ENCODE results near the gene ATG2B. TPM values are rescaled to one million over a fixed set of nuclear protein-coding genes. Genes with fewer than 3 reads are reported as not detected.

Gene ATG2B
- 4.8 TPM for polyA plus RNA-seq (2013, experiment 1 of 2)
- 4.3 TPM for polyA plus RNA-seq (2013, experiment 2 of 2)

- Histone ChIP-seq H3K23ac (ENCODE audit: low read length) (peak within 1 kb of the TSS; percentile 26), H3K27me3 (ENCODE audit: insufficient read depth, low read length, poor library complexity) (no peaks in the 10 kb centered on the region), H2AK5ac (ENCODE audit: low read length) (no peak within 1 kb of the TSS), H2BK15ac (replicated peaks; ENCODE audit: low read depth) (no peak within 1 kb of the TSS), H2BK5ac (ENCODE audit: low read length) (no peak within 1 kb of the TSS), H3K27ac (ENCODE audit: low read depth, low read length) (peak within 1 kb of the TSS; percentile 60), H3K9ac (ENCODE audit: low read length) (peak within 1 kb of the TSS; percentile 76), H2BK120ac (ENCODE audit: low read depth, low read length) (no peak within 1 kb of the TSS), H3K4me2 (ENCODE audit: low read length) (peak within 1 kb of the TSS; percentile 88), H3K36me3 (ENCODE audit: control insufficient read depth, insufficient read depth, low read length) (no peaks in the 10 kb centered on the region), H3K18ac (ENCODE audit: low read length) (peak within 1 kb of the TSS; percentile 75), H3K79me2 (ENCODE audit: control insufficient read depth, insufficient read depth, low read length) (peaks cover 27% of the 10 kb centered on the region), H3K4me3 (ENCODE audit: low read length) (peak within 1 kb of the TSS; percentile 68), H3K4me1 (ENCODE audit: control insufficient read depth, low read depth, low read length) (peaks cover 5% of the 10 kb centered on the region), H3K56ac (ENCODE audit: low read length) (peak within 1 kb of the TSS; percentile 93), H4K5ac (ENCODE audit: low read length) (no peak within 1 kb of the TSS), H3K4ac (ENCODE audit: low read depth, low read length) (peak within 1 kb of the TSS; percentile 88), H3K79me1 (ENCODE audit: low read length) (peaks cover 10% of the 10 kb centered on the region), H4K8ac (ENCODE audit: low read depth, low read length) (peak within 1 kb of the TSS; percentile 30)
- DNase-seq: peak; percentile 97
- no CpG with 5 or more reads among the region's 92 CpGs for WGBS (ENCODE audit: extremely low coverage, insufficient coverage, low lambda C conversion rate)
Observed at GRCh38 chr14:96362965-96363750, at the start of gene ATG2B, which contains the start of gene GSKIP. Gene ATG2B (minus strand): TSS chr14:96363341. CDS start chr14:96362976, 365 bp downstream. Gene GSKIP (plus strand): TSS chr14:96363526. CDS start chr14:96382248, 18,722 bp downstream.

DNA sequence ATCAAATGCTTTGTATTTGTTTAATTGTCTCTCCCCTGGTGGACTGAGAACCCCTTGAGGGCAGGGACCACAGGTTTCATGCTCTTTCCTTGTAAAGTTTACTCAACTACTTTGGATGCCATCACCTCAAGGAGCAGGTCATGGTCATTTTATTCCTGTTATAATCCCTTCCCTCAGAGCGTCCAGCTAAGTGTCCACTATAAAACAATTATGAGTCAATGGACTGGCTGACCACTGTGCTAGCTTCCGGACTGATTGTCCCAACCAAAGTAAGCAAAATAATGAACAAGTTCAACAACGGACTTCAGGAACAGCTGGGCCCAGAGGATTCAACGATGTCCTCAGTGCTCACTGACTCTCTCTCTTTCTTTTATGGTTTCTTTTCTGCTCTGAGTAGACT, 47.0 kb upstream of the ATG2B start:
- H3K36me3 ChIP-seq (ENCODE audit: control insufficient read depth, insufficient read depth, low read length): no peaks in the 10 kb centered on the region
- no peak overlapping the region for H4K5ac ChIP-seq (ENCODE audit: low read length)
- H3K4me2 ChIP-seq (ENCODE audit: low read length): no peak overlapping the region
- no peak overlapping the region for H3K9ac ChIP-seq (ENCODE audit: low read length)
- no peak overlapping the region for H4K8ac ChIP-seq (ENCODE audit: low read depth, low read length)
- no peaks in the 10 kb centered on the region for H3K4me1 ChIP-seq (ENCODE audit: control insufficient read depth, low read depth, low read length)
- WGBS (ENCODE audit: extremely low coverage, insufficient coverage, low lambda C conversion rate): no CpG with 5 or more reads among the region's 4 CpGs
- no peak overlapping the region for H2AK5ac ChIP-seq (ENCODE audit: low read length)
- no peak overlapping the region for H3K18ac ChIP-seq (ENCODE audit: low read length)
- H3K27ac ChIP-seq (ENCODE audit: low read depth, low read length): no peak overlapping the region
- no peak overlapping the region for H3K4me3 ChIP-seq (ENCODE audit: low read length)
- H3K27me3 ChIP-seq (ENCODE audit: insufficient read depth, low read length, poor library complexity): no peaks in the 10 kb centered on the region
- no peak overlapping the region for H2BK15ac ChIP-seq (replicated peaks; ENCODE audit: low read depth)
- no peaks in the 10 kb centered on the region for H3K79me2 ChIP-seq (ENCODE audit: control insufficient read depth, insufficient read depth, low read length)
- H2BK5ac ChIP-seq (ENCODE audit: low read length): no peak overlapping the region
- no peak overlapping the region for H3K23ac ChIP-seq (ENCODE audit: low read length)
- no peak overlapping the region for H3K4ac ChIP-seq (ENCODE audit: low read depth, low read length)
- no peak overlapping the region for H3K56ac ChIP-seq (ENCODE audit: low read length)
- H3K79me1 ChIP-seq (ENCODE audit: low read length): no peaks in the 10 kb centered on the region
- no peak for DNase-seq
- H2BK120ac ChIP-seq (ENCODE audit: low read depth, low read length): no peak overlapping the region

GRCh38 chr14:96409701-96410100, 46.6 kb upstream of the ATG2B start:
- H2BK15ac ChIP-seq (replicated peaks; ENCODE audit: low read depth): no peak overlapping the region
- H3K27me3 ChIP-seq (ENCODE audit: insufficient read depth, low read length, poor library complexity): no peaks in the 10 kb centered on the region
- H3K4me2 ChIP-seq (ENCODE audit: low read length): no peak overlapping the region
- no peaks in the 10 kb centered on the region for H3K4me1 ChIP-seq (ENCODE audit: control insufficient read depth, low read depth, low read length)
- no peaks in the 10 kb centered on the region for H3K79me2 ChIP-seq (ENCODE audit: control insufficient read depth, insufficient read depth, low read length)
- WGBS (ENCODE audit: extremely low coverage, insufficient coverage, low lambda C conversion rate): no CpG with 5 or more reads among the region's 9 CpGs
- no peak overlapping the region for H2BK5ac ChIP-seq (ENCODE audit: low read length)
- no peak overlapping the region for H3K27ac ChIP-seq (ENCODE audit: low read depth, low read length)
- H2AK5ac ChIP-seq (ENCODE audit: low read length): no peak overlapping the region
- no peak overlapping the region for H3K18ac ChIP-seq (ENCODE audit: low read length)
- no peak overlapping the region for H3K4me3 ChIP-seq (ENCODE audit: low read length)
- no peaks in the 10 kb centered on the region for H3K36me3 ChIP-seq (ENCODE audit: control insufficient read depth, insufficient read depth, low read length)
- H4K8ac ChIP-seq (ENCODE audit: low read depth, low read length): no peak overlapping the region
- no peak for DNase-seq
- H2BK120ac ChIP-seq (ENCODE audit: low read depth, low read length): no peak overlapping the region
- no peak overlapping the region for H3K56ac ChIP-seq (ENCODE audit: low read length)
- no peak overlapping the region for H4K5ac ChIP-seq (ENCODE audit: low read length)
- H3K9ac ChIP-seq (ENCODE audit: low read length): no peak overlapping the region
- H3K79me1 ChIP-seq (ENCODE audit: low read length): no peaks in the 10 kb centered on the region
- H3K23ac ChIP-seq (ENCODE audit: low read length): no peak overlapping the region
- H3K4ac ChIP-seq (ENCODE audit: low read depth, low read length): no peak overlapping the region

DNA sequence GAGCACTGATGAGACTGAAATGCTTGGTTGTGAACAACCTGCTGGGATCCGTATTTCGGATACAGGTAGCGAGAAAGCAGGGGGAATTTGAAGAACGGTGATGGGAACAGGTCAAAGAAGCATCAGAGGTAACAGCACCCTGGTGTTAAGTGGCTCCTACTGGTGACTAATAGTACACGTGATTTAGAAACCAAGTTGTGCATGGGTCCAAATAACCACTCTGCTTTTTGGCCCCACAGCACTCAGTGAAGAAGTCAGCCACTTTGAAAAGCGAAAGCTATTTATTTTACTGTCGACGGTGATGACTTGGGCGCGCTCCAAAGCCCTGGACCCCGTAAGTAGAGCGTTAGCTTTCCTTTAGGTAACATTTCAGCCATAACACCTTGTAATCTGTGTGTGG, 45.5 kb upstream of the ATG2B start:
- H3K4me3 ChIP-seq (ENCODE audit: low read length): no peak overlapping the region
- H3K18ac ChIP-seq (ENCODE audit: low read length): no peak overlapping the region
- H3K79me2 ChIP-seq (ENCODE audit: control insufficient read depth, insufficient read depth, low read length): no peaks in the 10 kb centered on the region
- no peak overlapping the region for H3K27ac ChIP-seq (ENCODE audit: low read depth, low read length)
- no peak overlapping the region for H4K8ac ChIP-seq (ENCODE audit: low read depth, low read length)
- no peak overlapping the region for H2BK15ac ChIP-seq (replicated peaks; ENCODE audit: low read depth)
- H3K4me2 ChIP-seq (ENCODE audit: low read length): no peak overlapping the region
- H3K27me3 ChIP-seq (ENCODE audit: insufficient read depth, low read length, poor library complexity): no peaks in the 10 kb centered on the region
- no peak overlapping the region for H3K23ac ChIP-seq (ENCODE audit: low read length)
- no peaks in the 10 kb centered on the region for H3K36me3 ChIP-seq (ENCODE audit: control insufficient read depth, insufficient read depth, low read length)
- no peak overlapping the region for H4K5ac ChIP-seq (ENCODE audit: low read length)
- no peak overlapping the region for H2AK5ac ChIP-seq (ENCODE audit: low read length)
- no peak overlapping the region for H2BK5ac ChIP-seq (ENCODE audit: low read length)
- no peak overlapping the region for H3K56ac ChIP-seq (ENCODE audit: low read length)
- no peak overlapping the region for H3K4ac ChIP-seq (ENCODE audit: low read depth, low read length)
- H3K9ac ChIP-seq (ENCODE audit: low read length): no peak overlapping the region
- no peaks in the 10 kb centered on the region for H3K79me1 ChIP-seq (ENCODE audit: low read length)
- no peak overlapping the region for H2BK120ac ChIP-seq (ENCODE audit: low read depth, low read length)
- no peaks in the 10 kb centered on the region for H3K4me1 ChIP-seq (ENCODE audit: control insufficient read depth, low read depth, low read length)
- no peak for DNase-seq
- WGBS (ENCODE audit: extremely low coverage, insufficient coverage, low lambda C conversion rate): no CpG with 5 or more reads among the region's 12 CpGs

GRCh38 chr14:96407935-96408570, 44.9 kb upstream of the ATG2B start:
- H3K23ac ChIP-seq (ENCODE audit: low read length): no peak overlapping the region
- no peaks in the 10 kb centered on the region for H3K79me1 ChIP-seq (ENCODE audit: low read length)
- H2AK5ac ChIP-seq (ENCODE audit: low read length): no peak overlapping the region
- no peak overlapping the region for H3K4me3 ChIP-seq (ENCODE audit: low read length)
- no peak overlapping the region for H2BK5ac ChIP-seq (ENCODE audit: low read length)
- H3K4ac ChIP-seq (ENCODE audit: low read depth, low read length): no peak overlapping the region
- H4K5ac ChIP-seq (ENCODE audit: low read length): no peak overlapping the region
- no peak overlapping the region for H3K9ac ChIP-seq (ENCODE audit: low read length)
- H3K4me1 ChIP-seq (ENCODE audit: control insufficient read depth, low read depth, low read length): no peaks in the 10 kb centered on the region
- no peak overlapping the region for H3K27ac ChIP-seq (ENCODE audit: low read depth, low read length)
- H3K27me3 ChIP-seq (ENCODE audit: insufficient read depth, low read length, poor library complexity): no peaks in the 10 kb centered on the region
- H3K4me2 ChIP-seq (ENCODE audit: low read length): no peak overlapping the region
- no CpG with 5 or more reads among the region's 3 CpGs for WGBS (ENCODE audit: extremely low coverage, insufficient coverage, low lambda C conversion rate)
- no peaks in the 10 kb centered on the region for H3K36me3 ChIP-seq (ENCODE audit: control insufficient read depth, insufficient read depth, low read length)
- H4K8ac ChIP-seq (ENCODE audit: low read depth, low read length): no peak overlapping the region
- H3K56ac ChIP-seq (ENCODE audit: low read length): no peak overlapping the region
- no peaks in the 10 kb centered on the region for H3K79me2 ChIP-seq (ENCODE audit: control insufficient read depth, insufficient read depth, low read length)
- DNase-seq: no peak
- no peak overlapping the region for H3K18ac ChIP-seq (ENCODE audit: low read length)
- no peak overlapping the region for H2BK120ac ChIP-seq (ENCODE audit: low read depth, low read length)
- H2BK15ac ChIP-seq (replicated peaks; ENCODE audit: low read depth): no peak overlapping the region
